GM12801 (cell line): ENCODE measurements around the gene LMBR1.

ENCODE experiments used
- CTCF ChIP-seq: IDR thresholded peaks from one replicate; pipeline ENCODE4 v1.5.1; 2011; ENCODE audit warnings: control low read depth; ENCODE audit not compliant: insufficient read length; ENCODE audit errors: extremely low read depth

LMBR1 gene

GRCh38 chr7:156634117-156634516 lies 258.9 kb downstream of the LMBR1 start:
- TF ChIP-seq CTCF = no peak

- TF ChIP-seq CTCF = no peak
Observed at GRCh38 chr7:156629873-156630272, 263.1 kb downstream of the LMBR1 start.

- no peak for TF ChIP-seq CTCF
Observed at GRCh38 chr7:156628562-156628961, 264.4 kb downstream of the LMBR1 start.
